ENCODE data around the gene PCF11. TPM values are rescaled to one million over a fixed set of nuclear protein-coding genes. Genes with fewer than 3 reads are reported as not detected.

The PCF11 gene
- total and polyA plus RNA-seq, 2 of the 13 experiments (the other 11 are each of a cell fraction or from before 2014, with no cell fraction given) = 40.3 to 47.7 TPM

- no peak for TF ChIP-seq TMF1 (CRISPR knock-in tag; IDR thresholded peaks at IDR 0.05; ENCODE audit: low read depth)
- TF ChIP-seq ZBTB2 (CRISPR knock-in tag; IDR thresholded peaks at IDR 0.05; ENCODE audit: low read depth) = no peak
- TF ChIP-seq, protein P1, sequence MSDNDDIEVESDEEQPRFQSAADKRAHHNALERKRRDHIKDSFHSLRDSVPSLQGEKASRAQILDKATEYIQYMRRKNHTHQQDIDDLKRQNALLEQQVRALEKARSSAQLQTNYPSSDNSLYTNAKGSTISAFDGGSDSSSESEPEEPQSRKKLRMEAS (IDR thresholded peaks at IDR 0.05) = 0 out of 2 replicates have a peak, but pooled peaks have one; percentile 60
- TF ChIP-seq HOXA3 (CRISPR knock-in tag; IDR thresholded peaks at IDR 0.05) = peak; percentile 23; the same call in 1 of the 2 replicates
- 0 out of 2 replicates have a peak, but pooled peaks have one; percentile 32 for TF ChIP-seq ISX (CRISPR knock-in tag; conservative IDR thresholded peaks at IDR 0.05)
- TF ChIP-seq ZNF747 (CRISPR knock-in tag; IDR thresholded peaks at IDR 0.05; ENCODE audit: borderline replicate concordance) = 0 out of 2 replicates have a peak, but pooled peaks have one; percentile 48
- TF ChIP-seq ZNF652 (CRISPR knock-in tag; IDR thresholded peaks at IDR 0.05; ENCODE audit: borderline replicate concordance, low read depth) = peak; percentile 92
- no peak for TF ChIP-seq FIP1L1 (IDR thresholded peaks at IDR 0.05; ENCODE audit: borderline replicate concordance, insufficient read depth, low read depth, low read length)
- TF ChIP-seq, protein P2, sequence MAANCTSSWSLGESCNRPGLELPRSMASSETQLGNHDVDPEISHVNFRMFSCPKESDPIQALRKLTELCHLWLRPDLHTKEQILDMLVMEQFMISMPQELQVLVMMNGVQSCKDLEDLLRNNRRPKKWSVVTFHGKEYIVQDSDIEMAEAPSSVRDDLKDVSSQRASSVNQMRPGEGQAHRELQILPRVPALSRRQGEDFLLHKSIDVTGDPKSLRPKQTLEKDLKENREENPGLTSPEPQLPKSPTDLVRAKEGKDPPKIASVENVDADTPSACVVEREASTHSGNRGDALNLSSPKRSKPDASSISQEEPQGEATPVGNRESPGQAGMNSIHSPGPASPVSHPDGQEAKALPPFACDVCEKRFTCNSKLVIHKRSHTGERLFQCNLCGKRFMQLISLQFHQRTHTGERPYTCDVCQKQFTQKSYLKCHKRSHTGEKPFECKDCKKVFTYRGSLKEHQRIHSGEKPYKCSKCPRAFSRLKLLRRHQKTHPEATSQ (CRISPR knock-in tag; IDR thresholded peaks at IDR 0.05; ENCODE audit: borderline replicate concordance) = 0 out of 2 replicates have a peak, but pooled peaks have one; percentile 17
- TF ChIP-seq, protein P3, sequence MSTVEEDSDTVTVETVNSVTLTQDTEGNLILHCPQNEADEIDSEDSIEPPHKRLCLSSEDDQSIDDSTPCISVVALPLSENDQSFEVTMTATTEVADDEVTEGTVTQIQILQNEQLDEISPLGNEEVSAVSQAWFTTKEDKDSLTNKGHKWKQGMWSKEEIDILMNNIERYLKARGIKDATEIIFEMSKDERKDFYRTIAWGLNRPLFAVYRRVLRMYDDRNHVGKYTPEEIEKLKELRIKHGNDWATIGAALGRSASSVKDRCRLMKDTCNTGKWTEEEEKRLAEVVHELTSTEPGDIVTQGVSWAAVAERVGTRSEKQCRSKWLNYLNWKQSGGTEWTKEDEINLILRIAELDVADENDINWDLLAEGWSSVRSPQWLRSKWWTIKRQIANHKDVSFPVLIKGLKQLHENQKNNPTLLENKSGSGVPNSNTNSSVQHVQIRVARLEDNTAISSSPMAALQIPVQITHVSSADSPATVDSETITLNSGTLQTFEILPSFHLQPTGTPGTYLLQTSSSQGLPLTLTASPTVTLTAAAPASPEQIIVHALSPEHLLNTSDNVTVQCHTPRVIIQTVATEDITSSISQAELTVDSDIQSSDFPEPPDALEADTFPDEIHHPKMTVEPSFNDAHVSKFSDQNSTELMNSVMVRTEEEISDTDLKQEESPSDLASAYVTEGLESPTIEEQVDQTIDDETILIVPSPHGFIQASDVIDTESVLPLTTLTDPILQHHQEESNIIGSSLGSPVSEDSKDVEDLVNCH (CRISPR knock-in tag; IDR thresholded peaks at IDR 0.05) = no peak
- peak; percentile 10 for TF ChIP-seq HNRNPK (IDR thresholded peaks at IDR 0.05; ENCODE audit: low read depth, low read length, poor library complexity, severe bottlenecking)
- 0 out of 2 replicates have a peak, but pooled peaks have one; percentile 4 for TF ChIP-seq PRMT3 (CRISPR knock-in tag; IDR thresholded peaks at IDR 0.05; ENCODE audit: borderline replicate concordance, low read depth)
- TF ChIP-seq POLR2AphosphoS5 (IDR thresholded peaks at IDR 0.05; ENCODE audit: low read depth, low read length) = peak; percentile 46
- TF ChIP-seq ZNF839 (CRISPR knock-in tag; IDR thresholded peaks at IDR 0.05; ENCODE audit: borderline replicate concordance) = no peak
- 0 out of 2 replicates have a peak, but pooled peaks have one; percentile 42 for TF ChIP-seq ZNF276 (CRISPR knock-in tag; IDR thresholded peaks at IDR 0.05; ENCODE audit: low read depth)
- no peak; the same call in 1 of the 2 replicates for TF ChIP-seq ZNF33B (CRISPR knock-in tag; IDR thresholded peaks at IDR 0.05)
- no peak for TF ChIP-seq PTBP1 (IDR thresholded peaks at IDR 0.05; ENCODE audit: low read depth, low read length, poor library complexity, severe bottlenecking)
- TF ChIP-seq, protein P4, sequence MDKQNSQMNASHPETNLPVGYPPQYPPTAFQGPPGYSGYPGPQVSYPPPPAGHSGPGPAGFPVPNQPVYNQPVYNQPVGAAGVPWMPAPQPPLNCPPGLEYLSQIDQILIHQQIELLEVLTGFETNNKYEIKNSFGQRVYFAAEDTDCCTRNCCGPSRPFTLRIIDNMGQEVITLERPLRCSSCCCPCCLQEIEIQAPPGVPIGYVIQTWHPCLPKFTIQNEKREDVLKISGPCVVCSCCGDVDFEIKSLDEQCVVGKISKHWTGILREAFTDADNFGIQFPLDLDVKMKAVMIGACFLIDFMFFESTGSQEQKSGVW (CRISPR knock-in tag; IDR thresholded peaks at IDR 0.05; ENCODE audit: borderline replicate concordance) = no peak
- TF ChIP-seq ZNF138 (CRISPR knock-in tag; IDR thresholded peaks at IDR 0.05; ENCODE audit: low read depth) = no peak
Observed at GRCh38 chr11:83157594-83158356, 844 bp downstream of the PCF11 start (continued).
